Activated naive CD8-positive, alpha-beta T cell treated with anti-CD3 and anti-CD28 coated beads for 36 hours (primary cell): ENCODE data around the gene TANC1. TPM values are rescaled to one million over a fixed set of nuclear protein-coding genes. Genes with fewer than 3 reads are reported as not detected.
A peak's percentile ranks its signal among the peaks of the same experiment; 100 is the strongest.

Source experiments
- DNase-seq: peaks from one replicate; pipeline ENCODE4 v3.0.0; 2021
- H3K27ac Mint-ChIP-seq: one replicate; pipeline ENCODE4 v1.8.0; 2022; ENCODE audit warnings: mild to moderate bottlenecking, moderate library complexity, mixed read lengths
- H3K27me3 Mint-ChIP-seq: one replicate; pipeline ENCODE4 v1.8.0; 2022; ENCODE audit warnings: mild to moderate bottlenecking, mixed read lengths
- H3K36me3 Mint-ChIP-seq: one replicate; pipeline ENCODE4 v1.8.0; 2021; ENCODE audit warnings: mild to moderate bottlenecking, mixed read lengths
- H3K4me1 Mint-ChIP-seq: one replicate; pipeline ENCODE4 v1.8.0; 2021; ENCODE audit warnings: mixed read lengths
- H3K4me3 Mint-ChIP-seq: one replicate; pipeline ENCODE4 v1.8.0; 2022; ENCODE audit warnings: mild to moderate bottlenecking, moderate library complexity, mixed read lengths
- H3K9me3 Mint-ChIP-seq: one replicate; pipeline ENCODE4 v1.8.0; 2022; ENCODE audit warnings: mixed read lengths
- total RNA-seq, 2 experiments: library from RNA; stranded (reverse); gene quantifications; one replicate each; pipeline ENCODE4 v1.2.3, GENCODE V29; 2021

The TANC1 gene
- total RNA-seq, 2 experiments from 2014 or later: 0.97 to 1.0 TPM

- H3K4me1 Mint-ChIP-seq: peaks cover 5% of the 10 kb centered on the region
- no peak overlapping the region for H3K4me3 Mint-ChIP-seq
- H3K9me3 Mint-ChIP-seq: no peaks in the 10 kb centered on the region
- no peaks in the 10 kb centered on the region for H3K27me3 Mint-ChIP-seq
- DNase-seq: no peak
- H3K36me3 Mint-ChIP-seq: no peaks in the 10 kb centered on the region
- no peak overlapping the region for H3K27ac Mint-ChIP-seq
Observed at GRCh38 chr2:159103411-159103810, 135.0 kb downstream of the TANC1 start.

DNA sequence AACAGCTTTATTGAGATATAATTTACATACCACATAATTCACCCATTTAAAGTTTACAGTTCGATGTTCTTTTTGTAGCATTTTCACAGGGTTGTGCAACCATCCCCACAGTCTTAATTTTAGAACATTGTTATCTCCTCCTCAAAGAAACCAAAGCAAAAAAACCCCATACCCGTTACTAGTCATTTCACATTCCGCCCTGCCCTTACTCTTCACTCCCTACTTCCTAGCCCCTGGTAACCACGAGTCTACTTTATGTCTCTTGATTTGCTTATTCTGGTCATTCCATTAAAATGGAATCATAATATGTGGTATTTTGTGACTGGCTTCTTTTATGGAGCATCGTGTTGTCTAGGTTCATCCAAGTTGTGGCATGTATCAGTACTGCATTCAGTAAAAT lies 137.7 kb downstream of the TANC1 start:
- Mint-ChIP-seq H3K9me3 (no peaks in the 10 kb centered on the region), H3K4me3 (no peak overlapping the region), H3K36me3 (no peaks in the 10 kb centered on the region), H3K27me3 (no peaks in the 10 kb centered on the region), H3K4me1 (no peaks in the 10 kb centered on the region), H3K27ac (no peak overlapping the region)
- DNase-seq: no peak

- no peaks in the 10 kb centered on the region for H3K27me3 Mint-ChIP-seq
- no peaks in the 10 kb centered on the region for H3K36me3 Mint-ChIP-seq
- H3K4me3 Mint-ChIP-seq: no peak overlapping the region
- DNase-seq: no peak
- no peaks in the 10 kb centered on the region for H3K4me1 Mint-ChIP-seq
- no peaks in the 10 kb centered on the region for H3K9me3 Mint-ChIP-seq
- no peak overlapping the region for H3K27ac Mint-ChIP-seq
Observed at GRCh38 chr2:159108181-159108893, 139.9 kb downstream of the TANC1 start.

DNA sequence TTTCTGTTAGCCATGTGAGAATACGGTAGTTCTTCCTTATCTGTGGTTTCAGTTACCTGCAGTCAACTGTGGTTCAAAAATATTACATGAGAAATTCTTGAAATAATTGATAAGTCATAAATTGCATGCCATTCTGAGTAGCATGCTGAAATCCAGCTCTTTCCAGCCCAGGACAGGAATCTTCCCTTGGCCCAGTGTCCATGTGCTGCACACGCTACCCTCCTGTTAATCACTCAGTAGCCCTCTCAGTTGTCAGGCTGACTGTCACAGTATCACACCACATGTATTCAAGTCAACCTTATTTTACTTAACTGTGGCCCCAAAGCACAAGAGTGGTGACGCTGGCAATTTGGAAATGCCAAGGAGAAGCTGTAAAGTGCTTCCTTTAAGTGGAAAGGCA lies 141.1 kb downstream of the TANC1 start:
- no peak for DNase-seq
- no peaks in the 10 kb centered on the region for H3K36me3 Mint-ChIP-seq
- no peaks in the 10 kb centered on the region for H3K9me3 Mint-ChIP-seq

GRCh38 chr2:159110784-159111183 lies 142.3 kb downstream of the TANC1 start:
- no peak overlapping the region for H3K27ac Mint-ChIP-seq
- no peaks in the 10 kb centered on the region for H3K9me3 Mint-ChIP-seq
- DNase-seq: no peak
- no peak overlapping the region for H3K4me3 Mint-ChIP-seq
- H3K27me3 Mint-ChIP-seq: no peaks in the 10 kb centered on the region
- H3K36me3 Mint-ChIP-seq: no peaks in the 10 kb centered on the region
- no peaks in the 10 kb centered on the region for H3K4me1 Mint-ChIP-seq

More for the DNA sequence above, 141.1 kb downstream of the TANC1 start:
- Mint-ChIP-seq H3K27ac (no peak overlapping the region), H3K27me3 (no peaks in the 10 kb centered on the region), H3K4me1 (no peaks in the 10 kb centered on the region), H3K4me3 (no peak overlapping the region)

GRCh38 chr2:159111346-159111927 lies 143.0 kb downstream of the TANC1 start:
- Mint-ChIP-seq H3K4me1 (no peaks in the 10 kb centered on the region), H3K36me3 (no peaks in the 10 kb centered on the region), H3K27me3 (no peaks in the 10 kb centered on the region), H3K9me3 (no peaks in the 10 kb centered on the region), H3K27ac (no peak overlapping the region), H3K4me3 (no peak overlapping the region)
- DNase-seq: no peak

GRCh38 chr2:159114835-159115234 lies 146.4 kb downstream of the TANC1 start:
- no peak for DNase-seq
- no peaks in the 10 kb centered on the region for H3K27me3 Mint-ChIP-seq

DNA sequence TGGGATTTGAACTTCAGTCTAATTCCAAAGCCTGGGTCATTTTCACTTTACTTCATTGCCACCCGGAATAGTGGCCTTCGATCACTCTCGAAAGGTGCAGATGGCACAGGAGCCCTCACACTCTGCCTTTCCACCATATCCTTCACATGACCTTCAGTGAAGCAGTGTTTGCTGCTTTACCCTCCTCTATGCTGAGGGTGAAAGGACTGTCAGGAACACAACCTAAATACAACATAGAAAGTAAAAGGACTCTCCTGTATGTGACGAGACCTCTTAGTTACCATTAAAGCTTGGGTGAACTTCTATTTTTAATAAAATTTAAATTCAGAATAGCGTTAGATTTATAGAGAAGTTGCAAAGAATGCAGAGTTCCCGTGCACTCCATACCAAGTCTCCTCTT lies 148.5 kb downstream of the TANC1 start:
- Mint-ChIP-seq H3K9me3 (no peaks in the 10 kb centered on the region), H3K4me3 (no peak overlapping the region), H3K36me3 (no peaks in the 10 kb centered on the region), H3K27me3 (no peaks in the 10 kb centered on the region), H3K27ac (no peak overlapping the region), H3K4me1 (peaks cover 6% of the 10 kb centered on the region)
- no peak for DNase-seq

More at GRCh38 chr2:159114835-159115234, 146.4 kb downstream of the TANC1 start:
- H3K36me3 Mint-ChIP-seq: no peaks in the 10 kb centered on the region
- no peak overlapping the region for H3K27ac Mint-ChIP-seq
- peaks cover 6% of the 10 kb centered on the region for H3K4me1 Mint-ChIP-seq
- H3K4me3 Mint-ChIP-seq: no peak overlapping the region
- no peaks in the 10 kb centered on the region for H3K9me3 Mint-ChIP-seq

DNA sequence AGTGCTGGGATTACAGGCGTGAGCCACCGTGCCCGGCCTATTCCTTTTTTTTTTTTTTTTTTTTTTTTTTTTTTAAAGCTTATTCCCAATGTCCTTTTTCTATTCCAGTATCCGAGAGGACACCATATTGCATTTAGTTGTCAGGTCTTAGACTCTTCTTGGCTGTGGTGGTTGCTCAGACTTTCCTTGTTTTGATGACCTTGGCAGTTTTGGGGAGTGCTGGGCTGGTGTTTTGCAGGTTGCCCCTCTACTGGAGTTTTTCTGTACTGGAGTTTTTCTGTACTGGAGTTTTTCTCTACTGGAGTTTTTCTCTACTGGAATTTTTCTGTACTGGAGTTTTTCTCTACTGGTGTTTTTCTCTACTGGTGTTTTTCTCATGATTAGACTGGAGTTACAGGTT lies 149.2 kb downstream of the TANC1 start:
- H3K27me3 Mint-ChIP-seq: no peaks in the 10 kb centered on the region
- no peak for DNase-seq
- no peaks in the 10 kb centered on the region for H3K9me3 Mint-ChIP-seq
- no peak overlapping the region for H3K27ac Mint-ChIP-seq
- H3K4me3 Mint-ChIP-seq: no peak overlapping the region
- no peaks in the 10 kb centered on the region for H3K36me3 Mint-ChIP-seq
- peaks cover 6% of the 10 kb centered on the region for H3K4me1 Mint-ChIP-seq

- Mint-ChIP-seq H3K36me3 (no peaks in the 10 kb centered on the region), H3K4me1 (peaks cover 6% of the 10 kb centered on the region), H3K4me3 (no peak overlapping the region), H3K27me3 (no peaks in the 10 kb centered on the region), H3K27ac (no peak overlapping the region), H3K9me3 (no peaks in the 10 kb centered on the region)
- DNase-seq: peak; percentile 69
Observed at GRCh38 chr2:159118115-159118858, 149.8 kb downstream of the TANC1 start.

GRCh38 chr2:159118859-159119500 lies 150.5 kb downstream of the TANC1 start:
- Mint-ChIP-seq H3K36me3 (peaks cover 2% of the 10 kb centered on the region), H3K27me3 (no peaks in the 10 kb centered on the region), H3K4me3 (no peak overlapping the region), H3K4me1 (peaks cover 9% of the 10 kb centered on the region), H3K27ac (no peak overlapping the region), H3K9me3 (no peaks in the 10 kb centered on the region)
- DNase-seq: no peak

DNA sequence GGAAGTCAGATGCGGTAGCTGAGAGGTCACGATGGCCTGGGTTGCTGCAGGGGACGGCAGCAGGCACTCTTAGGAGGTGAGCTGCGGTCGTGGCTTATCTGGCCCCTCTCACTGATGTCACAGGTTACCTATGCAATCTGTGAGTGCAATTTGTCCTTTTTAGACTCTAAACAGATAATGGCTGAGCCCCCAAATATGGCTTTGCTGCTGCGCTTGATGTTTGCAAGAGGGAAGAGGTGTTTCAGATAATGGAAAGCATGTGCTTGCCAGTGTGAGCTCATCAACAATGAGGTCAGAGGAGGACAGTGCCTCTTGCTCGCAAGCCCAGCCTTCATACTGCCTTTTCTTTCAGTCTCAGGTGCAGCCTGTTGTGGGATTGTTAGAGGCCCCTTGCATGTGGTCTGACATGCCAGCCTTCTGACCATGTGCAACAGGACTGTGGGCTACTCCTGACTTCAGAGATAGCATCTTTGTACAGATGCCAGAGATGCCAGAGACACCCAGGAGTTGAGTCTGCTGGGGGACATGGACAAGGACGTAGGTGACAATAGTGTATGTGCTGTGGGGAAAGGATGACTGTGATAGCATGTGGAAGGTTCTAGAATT lies 151.3 kb downstream of the TANC1 start:
- H3K4me3 Mint-ChIP-seq: no peak overlapping the region
- H3K27ac Mint-ChIP-seq: no peak overlapping the region
- H3K27me3 Mint-ChIP-seq: no peaks in the 10 kb centered on the region
- no peaks in the 10 kb centered on the region for H3K9me3 Mint-ChIP-seq
- peaks cover 17% of the 10 kb centered on the region for H3K4me1 Mint-ChIP-seq
- no peak for DNase-seq
- H3K36me3 Mint-ChIP-seq: peaks cover 2% of the 10 kb centered on the region

DNA sequence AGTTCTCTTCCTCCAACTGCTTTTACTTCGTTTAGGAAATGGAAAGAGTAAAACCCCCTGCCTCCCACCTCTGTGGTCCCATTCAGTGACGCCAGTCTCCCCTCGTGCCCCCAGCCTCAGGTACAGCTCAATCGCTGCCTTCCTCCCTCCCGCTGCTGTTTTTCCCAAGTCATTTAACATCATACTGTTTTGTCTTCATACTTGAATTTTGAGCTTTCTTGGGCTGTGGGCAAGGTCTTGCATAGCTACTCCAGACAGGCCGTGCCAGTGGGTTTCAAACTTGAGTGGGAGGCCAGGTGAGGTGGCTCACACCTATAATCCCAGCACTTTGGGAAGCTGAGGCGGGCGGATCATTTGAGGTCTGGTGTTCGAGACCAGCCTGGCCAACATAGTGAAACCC lies 155.3 kb downstream of the TANC1 start:
- no peak for DNase-seq
- peaks cover 15% of the 10 kb centered on the region for H3K4me1 Mint-ChIP-seq
- H3K9me3 Mint-ChIP-seq: no peaks in the 10 kb centered on the region
- peaks cover 2% of the 10 kb centered on the region for H3K36me3 Mint-ChIP-seq
- H3K27me3 Mint-ChIP-seq: no peaks in the 10 kb centered on the region
- H3K4me3 Mint-ChIP-seq: no peak overlapping the region
- H3K27ac Mint-ChIP-seq: peak overlapping the region; percentile 89

GRCh38 chr2:159124441-159124911 lies 156.0 kb downstream of the TANC1 start:
- H3K9me3 Mint-ChIP-seq: no peaks in the 10 kb centered on the region
- H3K4me1 Mint-ChIP-seq: peaks cover 15% of the 10 kb centered on the region
- H3K27ac Mint-ChIP-seq: peak overlapping the region; percentile 89
- DNase-seq: peak; percentile 10
- no peaks in the 10 kb centered on the region for H3K27me3 Mint-ChIP-seq
- no peak overlapping the region for H3K4me3 Mint-ChIP-seq
- H3K36me3 Mint-ChIP-seq: peaks cover 2% of the 10 kb centered on the region
